Activated CD4-positive, alpha-beta memory T cell treated with anti-CD3 and anti-CD28 coated beads for 36 hours (primary cell): ENCODE data around the gene DHX34. TPM values are rescaled to one million over a fixed set of nuclear protein-coding genes. Genes with fewer than 3 reads are reported as not detected.

Source experiments
- CTCF ChIA-PET: fragments of 350-600 bp; sonication (Branson Sonifier 250); formaldehyde crosslinking; loops from one replicate; lab custom pipeline; 2021; ENCODE audit warnings: antibody characterized with exemption, inconsistent platforms; lab: Charles Lee
- POLR2A ChIA-PET: fragments of 350-600 bp; sonication (Branson Sonifier 250); formaldehyde crosslinking; loops from one replicate; lab custom pipeline; 2021; ENCODE audit warnings: antibody characterized with exemption; lab: Charles Lee
- DNase-seq: peaks from one replicate; pipeline ENCODE4 v3.0.0-alpha.2; 2020
- H3K27ac Mint-ChIP-seq: one replicate; pipeline ENCODE4 v1.8.0; 2021; ENCODE audit warnings: mixed read lengths
- H3K27me3 Mint-ChIP-seq: one replicate; pipeline ENCODE4 v1.8.0; 2021; ENCODE audit warnings: mixed read lengths
- H3K36me3 Mint-ChIP-seq: one replicate; pipeline ENCODE4 v1.8.0; 2021; ENCODE audit warnings: mixed read lengths
- H3K4me1 Mint-ChIP-seq: one replicate; pipeline ENCODE4 v1.8.0; 2021; ENCODE audit warnings: low read depth, mixed read lengths
- H3K4me3 Mint-ChIP-seq: one replicate; pipeline ENCODE4 v1.8.0; 2021; ENCODE audit warnings: mild to moderate bottlenecking, mixed read lengths
- H3K9me3 Mint-ChIP-seq: one replicate; pipeline ENCODE4 v1.8.0; 2021; ENCODE audit warnings: mixed read lengths
- intact Hi-C: fragments of 100-400 bp; cut with micrococcal nuclease; formaldehyde crosslinking; loops from one replicate; pipeline ENCODE4 v1.15.1; 2023
- total RNA-seq, 2 experiments: library from RNA; stranded (reverse); gene quantifications; one replicate each; pipeline ENCODE4 v1.2.3, GENCODE V29; 2021

Gene DHX34
- total RNA-seq, 2 experiments from 2014 or later: 12.7 to 15.7 TPM

- ChIA-PET CTCF (interaction anchor here (0.7 to 1.7 kb wide), 3 partner anchors 20 to 132 kb away, joined by 3 to 5 read pairs (median 3); no protein-coding TSS in a partner anchor), POLR2A (no interaction called here)
- Mint-ChIP-seq H3K4me3 (no peak overlapping the region), H3K36me3 (no peaks in the 10 kb centered on the region), H3K27me3 (peaks cover 55% of the 10 kb centered on the region), H3K9me3 (no peaks in the 10 kb centered on the region), H3K4me1 (peaks cover 24% of the 10 kb centered on the region), H3K27ac (no peak overlapping the region)
- no peak for DNase-seq
- intact Hi-C loops: no loop called here
These were observed 67.5 kb downstream of the DHX34 start for GRCh38 chr19:47416643-47416985.

- Mint-ChIP-seq H3K27ac (no peak overlapping the region), H3K36me3 (no peaks in the 10 kb centered on the region), H3K4me1 (peaks cover 26% of the 10 kb centered on the region), H3K4me3 (no peak overlapping the region), H3K9me3 (no peaks in the 10 kb centered on the region), H3K27me3 (peaks cover 58% of the 10 kb centered on the region)
- ChIA-PET CTCF (interaction anchor here (1.7 kb wide), 1 partner anchor 19 kb away, joined by 5 read pairs; no protein-coding TSS in a partner anchor), POLR2A (no interaction called here)
- intact Hi-C loops: no loop called here
- DNase-seq: no peak
These were observed 68.1 kb downstream of the DHX34 start for GRCh38 chr19:47417107-47417745.

GRCh38 chr19:47417746-47418691 is 68.9 kb downstream of the DHX34 start:
- intact Hi-C loops: no loop called here
- no peak for DNase-seq
- POLR2A ChIA-PET: no interaction called here
- H3K4me1 Mint-ChIP-seq: peaks cover 28% of the 10 kb centered on the region
- H3K27me3 Mint-ChIP-seq: peaks cover 66% of the 10 kb centered on the region
- no peak overlapping the region for H3K27ac Mint-ChIP-seq
- H3K36me3 Mint-ChIP-seq: no peaks in the 10 kb centered on the region
- H3K9me3 Mint-ChIP-seq: no peaks in the 10 kb centered on the region
- H3K4me3 Mint-ChIP-seq: no peak overlapping the region
- CTCF ChIA-PET: interaction anchor here (0.7 to 1.7 kb wide), 2 partner anchors 18 kb away, joined by 3 to 5 read pairs; no protein-coding TSS in a partner anchor

- intact Hi-C loops: no loop called here
- Mint-ChIP-seq H3K36me3 (no peaks in the 10 kb centered on the region), H3K27me3 (peaks cover 70% of the 10 kb centered on the region), H3K9me3 (no peaks in the 10 kb centered on the region), H3K4me1 (peaks cover 28% of the 10 kb centered on the region), H3K27ac (no peak overlapping the region), H3K4me3 (no peak overlapping the region)
- CTCF ChIA-PET: interaction anchor here (0.7 kb wide), 1 partner anchor 18 kb away, joined by 3 read pairs; no protein-coding TSS in a partner anchor
- POLR2A ChIA-PET: no interaction called here
- no peak for DNase-seq
These were observed 69.5 kb downstream of the DHX34 start for GRCh38 chr19:47418692-47419029.

- Mint-ChIP-seq H3K36me3 (no peaks in the 10 kb centered on the region), H3K27ac (no peak within 1 kb of the TSS), H3K4me3 (no peak within 1 kb of the TSS), H3K4me1 (peaks cover 28% of the 10 kb centered on the region), H3K9me3 (no peaks in the 10 kb centered on the region), H3K27me3 (peaks cover 70% of the 10 kb centered on the region)
- intact Hi-C loops: no loop called here
- ChIA-PET CTCF (interaction anchor here (0.7 to 1.7 kb wide), 2 partner anchors 17 kb away, joined by 3 to 4 read pairs; no protein-coding TSS in a partner anchor), POLR2A (no interaction called here)
- no peak for DNase-seq
These were observed 70.1 kb downstream of the DHX34 start, which contains the start of gene MEIS3 for GRCh38 chr19:47419030-47419783. MEIS3 (minus strand) TSS chr19:47419527; CDS start chr19:47419081, 446 bp downstream.

- H3K36me3 Mint-ChIP-seq: no peaks in the 10 kb centered on the region
- peaks cover 70% of the 10 kb centered on the region for H3K27me3 Mint-ChIP-seq
- H3K4me1 Mint-ChIP-seq: peaks cover 28% of the 10 kb centered on the region
- ChIA-PET POLR2A (no interaction called here), CTCF (interaction anchor here (1.7 kb wide), 1 partner anchor 17 kb away, joined by 4 read pairs; no protein-coding TSS in a partner anchor)
- intact Hi-C loops: no loop called here
- H3K4me3 Mint-ChIP-seq: no peak overlapping the region
- no peak overlapping the region for H3K27ac Mint-ChIP-seq
- DNase-seq: no peak
- H3K9me3 Mint-ChIP-seq: no peaks in the 10 kb centered on the region
These were observed 70.7 kb downstream of the DHX34 start for GRCh38 chr19:47419789-47420188.

- Mint-ChIP-seq H3K4me3 (no peak overlapping the region), H3K27ac (no peak overlapping the region), H3K36me3 (no peaks in the 10 kb centered on the region), H3K27me3 (peaks cover 69% of the 10 kb centered on the region), H3K9me3 (no peaks in the 10 kb centered on the region), H3K4me1 (peaks cover 28% of the 10 kb centered on the region)
- no peak for DNase-seq
- POLR2A ChIA-PET: no interaction called here
- CTCF ChIA-PET: no interaction called here
- intact Hi-C loops: no loop called here
These were observed 72.2 kb downstream of the DHX34 start for GRCh38 chr19:47421244-47421786.

- Mint-ChIP-seq H3K27me3 (peaks cover 68% of the 10 kb centered on the region), H3K4me3 (no peak overlapping the region), H3K36me3 (no peaks in the 10 kb centered on the region), H3K9me3 (no peaks in the 10 kb centered on the region), H3K27ac (no peak overlapping the region), H3K4me1 (peaks cover 25% of the 10 kb centered on the region)
- ChIA-PET POLR2A (no interaction called here), CTCF (no interaction called here)
- peak; percentile 39 for DNase-seq
- intact Hi-C loops: no loop called here
These were observed 72.8 kb downstream of the DHX34 start for GRCh38 chr19:47421844-47422395.

- Mint-ChIP-seq H3K36me3 (no peaks in the 10 kb centered on the region), H3K4me1 (peaks cover 23% of the 10 kb centered on the region), H3K27ac (no peak overlapping the region), H3K4me3 (no peak overlapping the region), H3K9me3 (no peaks in the 10 kb centered on the region), H3K27me3 (peaks cover 62% of the 10 kb centered on the region)
- CTCF ChIA-PET: no interaction called here
- POLR2A ChIA-PET: no interaction called here
- DNase-seq: no peak
- intact Hi-C loops: no loop called here
These were observed 73.5 kb downstream of the DHX34 start for GRCh38 chr19:47422417-47423163.

GRCh38 chr19:47423203-47423882 is 74.2 kb downstream of the DHX34 start:
- no peak overlapping the region for H3K27ac Mint-ChIP-seq
- H3K4me3 Mint-ChIP-seq: no peak overlapping the region
- H3K9me3 Mint-ChIP-seq: no peaks in the 10 kb centered on the region
- H3K36me3 Mint-ChIP-seq: no peaks in the 10 kb centered on the region
- ChIA-PET POLR2A (no interaction called here), CTCF (no interaction called here)
- peaks cover 54% of the 10 kb centered on the region for H3K27me3 Mint-ChIP-seq
- no peak for DNase-seq
- intact Hi-C loops: no loop called here
- peaks cover 15% of the 10 kb centered on the region for H3K4me1 Mint-ChIP-seq
